Lung microvascular endothelial cell (primary cell): Measurements from ENCODE around the gene EGFL6. TPM values are rescaled to one million over a fixed set of nuclear protein-coding genes. Genes with fewer than 3 reads are reported as not detected.

ENCODE experiments used
- total RNA-seq: library from RNA; depleted of rRNA; stranded (reverse); fragments of >200 nt; gene quantifications from 2 replicates; pipeline ENCODE4 v1.2.1, GENCODE V29; 2014

Gene EGFL6
- total RNA-seq, 1 donor from 2014 or later = not detected

Other genes with a start within 250 kb of the EGFL6 start
- not detected in 2 replicates for gene ATXN3L, start 249.5 kb upstream of the EGFL6 start, total RNA-seq
- gene TCEANC, start 83.5 kb downstream of the EGFL6 start, total RNA-seq = 0.65 and 3.2 TPM in 2 replicates
- gene RAB9A, start 119.5 kb downstream of the EGFL6 start, total RNA-seq = 14.4 and 17.5 TPM in 2 replicates
- gene TRAPPC2, start 165.0 kb downstream of the EGFL6 start, total RNA-seq = 10.9 TPM in 2 replicates
- gene OFD1, start 165.1 kb downstream of the EGFL6 start, total RNA-seq = 4.6 and 5.6 TPM in 2 replicates
- 0.22 TPM in 1 of 2 replicates, not detected in the other for gene GPM6B, start 247.5 kb downstream of the EGFL6 start, total RNA-seq